Activated effector memory CD4-positive, alpha-beta T cell treated with anti-CD3 and anti-CD28 coated beads, Interleukin-2, amount 50 U/mL, for 16 hours (primary cell): ENCODE measurements around the gene NDUFA11.

Source experiments
- DNase-seq: peaks from one replicate; pipeline ENCODE4 v3.0.0-alpha.2; 2020

Gene NDUFA11

GRCh38 chr19:5903624-5904351, at the start of gene NDUFA11:
TSS of gene NDUFA11 (minus strand) at chr19:5903790. CDS start at chr19:5903708, 82 bp downstream.
- peak; percentile 99 for DNase-seq

- no peak for DNase-seq
These were observed 49.5 kb upstream of the NDUFA11 start for GRCh38 chr19:5953030-5953589.

GRCh38 chr19:5952193-5953029, 48.8 kb upstream of the NDUFA11 start:
- no peak for DNase-seq

- DNase-seq: no peak
These were observed 47.8 kb upstream of the NDUFA11 start for GRCh38 chr19:5951338-5951861.

GRCh38 chr19:5950741-5951140, 47.2 kb upstream of the NDUFA11 start:
- DNase-seq: no peak

GRCh38 chr19:5949792-5950305, 46.3 kb upstream of the NDUFA11 start:
- DNase-seq: peak; percentile 79

- DNase-seq: no peak
These were observed 45.4 kb upstream of the NDUFA11 start for GRCh38 chr19:5948752-5949564.

- DNase-seq: no peak
These were observed 43.8 kb upstream of the NDUFA11 start for GRCh38 chr19:5947435-5947834.

GRCh38 chr19:5943623-5944022, 40.0 kb upstream of the NDUFA11 start:
- no peak for DNase-seq

- no peak for DNase-seq
These were observed 39.5 kb upstream of the NDUFA11 start for GRCh38 chr19:5943045-5943444.

- no peak for DNase-seq
These were observed 38.1 kb upstream of the NDUFA11 start for GRCh38 chr19:5941673-5942072.

GRCh38 chr19:5940260-5941208, 36.9 kb upstream of the NDUFA11 start:
- no peak for DNase-seq

- no peak for DNase-seq
These were observed 34.0 kb upstream of the NDUFA11 start for GRCh38 chr19:5937550-5937949.

GRCh38 chr19:5936292-5936592, 32.7 kb upstream of the NDUFA11 start:
- no peak for DNase-seq

GRCh38 chr19:5935473-5936291, 32.1 kb upstream of the NDUFA11 start:
- DNase-seq: no peak

- no peak for DNase-seq
These were observed 31.3 kb upstream of the NDUFA11 start for GRCh38 chr19:5934774-5935472.

- no peak for DNase-seq
These were observed 30.4 kb upstream of the NDUFA11 start for GRCh38 chr19:5934069-5934401.

- DNase-seq: no peak
These were observed 29.9 kb upstream of the NDUFA11 start for GRCh38 chr19:5933391-5934068.

GRCh38 chr19:5932609-5933262, 29.1 kb upstream of the NDUFA11 start:
- DNase-seq: no peak
